HG03064 (cell line): ENCODE measurements around the gene EID3.
"Not testable (repeated sequence)": the region's sequence is repeated elsewhere in the genome, so short reads cannot be mapped to it uniquely, and the experiment has no call there.

Experiments used
- ATAC-seq: cut with Tn5 transposase; IDR thresholded peaks from one replicate; pipeline ENCODE4 v1.9.1; 2021; ENCODE audit warnings: low read depth; ENCODE audit not compliant: unreplicated experiment

EID3 gene

DNA sequence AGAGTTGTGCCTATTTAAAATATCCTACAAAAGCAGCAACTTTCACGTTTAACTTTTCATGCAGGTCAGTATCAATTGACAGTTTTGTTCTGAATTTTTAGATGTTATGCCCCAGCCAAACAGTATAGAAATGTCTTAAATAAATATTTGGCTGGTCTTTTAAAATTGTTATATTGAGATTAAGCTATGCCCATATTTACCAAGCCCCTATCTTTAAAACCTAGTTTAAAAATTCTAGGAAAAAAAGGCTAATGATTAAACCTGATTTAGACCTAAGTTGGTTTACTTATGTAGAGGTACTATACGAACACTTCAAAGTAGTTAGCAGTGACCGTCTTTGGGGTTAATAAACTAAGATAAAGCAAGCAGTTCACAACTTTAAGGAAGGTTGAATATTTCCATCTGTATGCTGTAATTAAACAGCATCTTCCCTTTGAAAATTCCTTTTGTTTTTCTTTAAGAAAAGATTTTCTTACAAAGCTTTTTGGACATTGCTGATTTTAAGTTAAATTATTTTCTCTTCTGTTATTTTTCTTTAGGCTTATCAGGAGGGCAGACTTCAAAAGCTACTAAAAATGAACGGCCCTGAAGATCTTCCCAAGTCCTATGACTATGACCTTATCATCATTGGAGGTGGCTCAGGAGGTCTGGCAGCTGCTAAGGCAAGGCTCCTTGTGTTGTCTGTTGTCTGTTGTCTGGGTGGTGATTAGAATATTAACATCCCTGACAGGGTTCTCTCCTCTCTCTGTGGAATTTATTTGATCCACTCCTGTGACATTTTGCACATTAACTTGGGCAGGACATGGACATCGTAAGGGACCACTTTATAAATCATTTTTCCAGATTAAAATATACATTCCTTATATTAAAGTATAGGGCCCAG is 7.5 kb downstream of the EID3 start:
- no peak for ATAC-seq

DNA sequence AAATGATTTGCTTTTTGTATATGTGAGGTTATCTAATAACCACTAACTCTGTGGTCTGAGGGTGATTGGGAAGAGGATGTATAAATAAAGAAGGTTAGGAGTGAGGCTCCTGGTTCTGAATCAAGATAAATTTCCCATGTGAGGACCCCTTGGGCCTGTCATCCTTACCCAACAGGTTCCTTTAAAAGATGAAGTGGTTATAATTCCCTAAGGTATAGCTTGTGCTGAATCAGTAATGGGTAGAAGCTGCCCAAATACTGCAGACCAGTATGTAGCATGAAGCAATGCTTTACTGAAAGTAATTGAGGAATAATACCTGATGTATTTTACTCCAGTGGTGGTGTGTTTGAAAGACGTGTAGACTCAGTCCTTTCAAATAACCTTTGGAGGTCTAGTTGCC is 8.7 kb downstream of the EID3 start:
- ATAC-seq, result no peak

DNA sequence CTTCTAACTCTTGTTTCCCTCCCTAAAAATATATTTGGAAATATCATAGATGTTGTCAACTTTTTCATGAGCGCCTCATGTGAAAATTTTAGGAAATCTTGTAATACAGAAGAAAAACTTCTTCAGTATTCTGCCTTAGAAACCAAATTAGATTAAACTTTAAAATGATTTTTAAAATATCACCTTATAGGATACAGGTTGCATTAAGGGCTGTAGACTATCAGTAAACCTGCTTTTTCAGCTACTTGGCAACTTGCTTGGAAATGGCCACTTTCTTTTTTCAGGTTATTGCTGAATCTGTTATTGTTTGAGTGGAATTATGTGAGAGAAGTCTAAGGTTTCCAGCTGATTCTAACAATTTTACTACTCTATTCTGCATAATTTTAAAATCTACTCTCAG is 9.1 kb downstream of the EID3 start:
- no peak for ATAC-seq

DNA sequence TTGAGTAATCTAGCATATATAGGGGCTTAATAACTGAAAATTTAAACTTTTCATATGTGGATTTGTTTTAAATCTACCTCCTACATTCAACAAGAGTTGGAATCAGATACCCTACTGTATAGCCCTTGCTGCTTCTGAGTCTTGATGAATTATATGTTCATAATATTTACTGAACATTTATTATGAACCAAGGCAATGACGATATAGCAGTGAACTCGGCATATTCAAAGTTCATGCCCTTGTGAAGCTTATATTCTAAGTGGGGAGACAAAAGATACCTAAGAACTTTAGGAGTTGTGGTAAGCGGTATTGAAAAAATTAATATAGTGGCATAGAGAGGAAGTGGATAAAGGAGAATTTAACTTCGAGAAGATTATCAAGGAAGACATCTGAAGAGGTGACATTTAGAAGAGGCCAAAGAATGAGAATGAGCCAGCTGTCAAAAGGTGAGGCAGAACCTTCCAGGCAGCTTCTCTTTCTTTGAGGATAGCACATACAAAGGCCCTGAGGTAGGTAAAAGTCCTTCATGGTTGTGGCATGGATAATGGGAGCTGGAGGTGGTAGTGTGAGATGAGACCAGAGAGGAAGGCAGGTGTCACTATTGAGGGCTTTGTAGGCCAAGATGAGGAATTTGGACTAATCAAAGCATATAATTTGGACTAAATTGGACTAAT is 10.2 kb downstream of the EID3 start:
- no peak for ATAC-seq

DNA sequence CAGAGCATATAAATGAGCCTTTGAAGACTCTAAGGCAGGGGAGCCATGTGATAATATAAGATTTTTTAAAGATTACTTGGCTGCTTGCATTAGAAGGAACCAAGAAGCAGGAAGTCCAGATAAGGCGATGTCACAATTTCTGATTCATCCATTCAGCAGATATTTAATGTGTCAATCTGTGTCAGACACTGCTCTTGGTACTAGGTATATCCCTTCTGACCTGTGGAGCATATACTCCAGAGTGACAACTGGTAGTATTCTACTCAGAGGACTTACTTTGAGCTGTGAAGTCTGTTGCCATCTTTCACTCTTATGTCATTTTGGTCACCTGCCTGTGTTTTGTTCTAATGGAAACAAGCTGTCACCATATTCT is 10.7 kb downstream of the EID3 start:
- no peak for ATAC-seq

DNA sequence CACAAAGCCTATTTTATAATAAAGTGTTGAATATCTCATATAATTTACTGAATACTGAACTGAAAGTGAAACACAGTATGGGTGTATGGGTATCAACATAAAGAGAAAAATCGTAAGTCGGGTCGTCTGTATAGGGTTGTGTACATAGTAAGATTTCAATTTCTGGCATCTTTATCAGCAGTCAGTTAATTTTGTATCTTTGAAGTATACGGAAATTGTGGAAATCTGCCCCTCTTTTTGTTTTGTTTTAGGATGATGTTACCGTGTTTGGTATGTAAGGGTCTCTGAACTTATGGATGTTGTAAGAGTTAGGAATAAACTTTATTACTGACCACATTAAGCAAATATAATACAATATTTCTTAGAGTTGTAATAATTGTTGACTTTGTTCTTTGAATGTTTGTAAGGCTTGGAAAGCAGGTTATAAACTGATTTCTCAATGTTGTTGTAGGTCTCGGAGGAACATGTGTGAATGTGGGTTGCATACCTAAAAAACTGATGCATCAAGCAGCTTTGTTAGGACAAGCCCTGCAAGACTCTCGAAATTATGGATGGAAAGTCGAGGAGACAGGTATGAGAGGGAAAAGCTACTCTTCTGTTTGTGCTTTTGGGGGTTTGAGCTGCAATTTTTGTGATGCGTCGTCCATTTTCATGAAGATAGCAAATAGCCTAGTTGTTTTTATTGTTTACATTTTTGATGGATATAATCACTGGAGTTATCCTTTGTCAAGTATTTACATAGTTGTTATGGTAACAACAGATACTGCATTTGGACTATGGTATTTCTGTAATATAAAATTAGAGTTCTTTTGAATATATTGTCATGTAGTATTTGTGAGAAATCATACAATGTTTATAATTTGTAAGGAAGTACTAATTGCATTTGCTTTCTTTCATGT is 12.0 kb downstream of the EID3 start:
- no peak for ATAC-seq

DNA sequence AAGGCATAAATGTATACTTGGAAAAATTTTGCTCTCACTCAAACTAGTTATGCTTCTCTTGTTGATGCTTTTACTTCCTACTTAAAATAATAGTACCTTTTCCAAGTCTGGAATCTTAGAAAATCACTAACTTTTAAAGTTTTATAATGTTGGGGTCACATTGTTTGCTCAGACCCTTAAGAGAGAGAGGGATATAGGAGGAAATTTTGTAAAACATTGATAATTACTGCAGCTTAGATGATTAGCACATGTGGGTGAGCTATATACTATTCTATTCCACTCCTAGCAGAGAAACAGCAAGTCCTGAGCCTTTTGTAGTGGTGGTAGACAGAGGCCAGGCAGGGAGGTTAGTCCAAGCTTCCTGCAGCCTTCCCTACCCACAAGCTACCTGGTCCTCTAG is 13.4 kb downstream of the EID3 start:
- no peak for ATAC-seq

DNA sequence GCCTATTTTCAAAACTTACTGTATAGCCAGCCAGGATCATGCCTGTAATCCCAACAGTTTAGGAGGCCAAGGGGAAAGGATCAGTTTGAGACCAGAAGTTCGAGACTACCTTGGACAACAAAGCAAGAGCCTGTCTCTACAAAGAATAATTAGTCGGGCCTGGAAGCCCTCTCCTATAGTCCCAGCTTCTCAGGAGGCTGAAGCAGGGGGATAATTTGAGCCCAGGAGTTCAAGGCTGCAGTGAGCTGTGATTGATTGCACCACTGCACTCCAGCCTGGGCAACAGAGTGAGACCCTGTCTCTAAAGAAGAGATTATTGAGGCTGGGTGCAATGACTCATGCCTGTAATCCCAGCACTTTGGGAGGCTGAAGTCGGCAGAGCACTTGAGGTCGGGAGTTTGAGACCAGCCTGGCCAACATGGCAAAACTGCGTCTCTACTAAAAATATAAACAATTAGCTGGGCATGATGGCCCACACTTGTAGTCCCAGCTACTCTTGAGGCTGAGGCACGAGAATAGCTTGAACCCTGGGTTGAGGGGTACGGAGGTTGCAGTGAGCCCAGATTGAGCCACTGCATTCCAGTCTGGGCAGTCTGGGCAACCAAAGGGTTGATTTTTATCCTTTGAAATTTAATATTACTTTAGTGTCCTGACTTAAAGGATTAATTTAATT is 14.1 kb downstream of the EID3 start:
- no peak for ATAC-seq

DNA sequence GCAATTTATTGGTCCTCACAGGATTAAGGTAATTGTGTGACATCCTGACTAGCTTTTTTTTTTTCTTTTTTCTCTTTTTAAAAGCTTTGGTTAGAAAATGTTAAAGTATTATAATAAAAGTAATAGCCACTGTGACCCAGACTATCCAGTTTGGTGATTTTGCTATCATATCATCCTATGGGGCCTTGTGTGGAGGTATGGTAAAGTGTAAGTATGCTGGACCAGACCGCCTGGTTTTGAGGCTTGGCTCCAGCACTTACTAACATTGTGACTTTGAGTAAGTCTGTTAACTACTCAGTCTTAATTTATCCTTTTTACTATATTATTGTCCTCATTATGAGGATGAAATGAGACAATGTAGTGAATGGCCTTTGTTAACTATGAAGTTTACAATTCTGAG is 15.5 kb downstream of the EID3 start:
- ATAC-seq, result no peak

DNA sequence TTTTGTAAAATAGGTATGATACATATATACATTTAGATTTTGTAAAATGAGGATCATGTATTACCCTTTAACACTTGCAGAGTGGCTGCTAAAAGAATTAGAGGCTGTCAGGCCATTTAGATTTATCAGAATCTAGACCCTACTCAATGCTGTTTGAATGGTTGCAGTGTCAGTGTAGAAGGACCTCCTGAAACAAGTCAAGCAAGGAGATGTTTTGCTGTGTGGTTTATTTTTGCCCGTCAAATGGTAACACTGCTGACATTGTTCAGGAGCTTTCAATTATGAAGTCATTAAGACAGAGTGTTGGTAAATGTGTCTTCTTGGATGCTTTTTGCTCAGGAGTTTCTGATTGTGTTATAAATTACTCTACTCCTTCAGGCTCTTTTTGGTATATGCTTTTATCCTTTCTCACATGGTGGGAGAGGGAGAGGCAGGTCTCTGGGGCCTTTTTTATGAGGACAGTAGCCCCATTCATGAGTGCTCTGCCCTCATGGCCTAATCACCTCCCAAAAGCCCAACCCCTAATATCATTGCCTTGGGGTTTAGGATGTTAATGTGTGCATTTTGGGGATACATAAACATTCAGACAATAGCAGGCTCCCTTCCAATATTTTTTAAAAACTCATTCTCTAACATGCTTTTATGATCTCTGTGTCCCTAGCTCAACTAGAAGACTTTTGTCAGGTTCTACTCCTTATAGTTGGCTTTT is 16.5 kb downstream of the EID3 start:
- ATAC-seq, result no peak

DNA sequence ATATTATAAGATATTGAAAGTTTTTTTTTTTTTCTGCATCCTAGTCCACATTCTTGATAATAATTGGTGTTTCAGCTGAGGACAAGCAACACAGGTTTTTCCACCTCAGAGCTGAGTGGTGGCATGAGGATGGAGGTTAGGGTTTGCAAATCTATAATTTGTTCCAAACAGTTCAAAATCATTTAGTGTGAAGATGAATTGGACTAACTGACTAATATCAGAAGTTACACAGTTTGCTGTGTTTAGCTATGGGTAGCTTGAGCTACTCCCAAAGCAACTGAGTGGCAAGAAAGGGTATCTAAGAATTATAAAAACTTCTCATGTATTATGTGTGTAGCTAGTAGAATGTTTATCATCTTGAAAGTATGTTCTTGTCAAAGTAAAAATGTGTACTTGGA is 17.1 kb downstream of the EID3 start:
- ATAC-seq, result no peak

DNA sequence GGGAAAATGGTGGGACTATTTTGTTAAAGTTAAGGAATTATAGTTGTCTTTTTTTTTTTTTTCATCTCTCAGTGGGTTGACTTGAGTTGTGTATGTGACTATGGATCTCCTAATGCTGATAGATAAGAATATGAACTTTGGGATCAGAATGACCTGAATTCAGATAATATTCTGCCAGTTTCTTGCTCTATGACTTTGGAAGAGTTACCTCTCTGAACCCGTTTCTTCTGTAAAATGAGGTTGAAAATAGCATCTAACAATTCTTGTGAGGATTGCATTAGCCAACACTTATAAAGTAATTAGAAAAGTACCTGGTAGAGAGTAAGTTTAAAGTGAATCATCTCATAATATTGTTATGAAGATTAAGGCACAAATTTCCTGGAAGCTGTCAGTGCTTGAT is 18.4 kb downstream of the EID3 start:
- no peak for ATAC-seq

DNA sequence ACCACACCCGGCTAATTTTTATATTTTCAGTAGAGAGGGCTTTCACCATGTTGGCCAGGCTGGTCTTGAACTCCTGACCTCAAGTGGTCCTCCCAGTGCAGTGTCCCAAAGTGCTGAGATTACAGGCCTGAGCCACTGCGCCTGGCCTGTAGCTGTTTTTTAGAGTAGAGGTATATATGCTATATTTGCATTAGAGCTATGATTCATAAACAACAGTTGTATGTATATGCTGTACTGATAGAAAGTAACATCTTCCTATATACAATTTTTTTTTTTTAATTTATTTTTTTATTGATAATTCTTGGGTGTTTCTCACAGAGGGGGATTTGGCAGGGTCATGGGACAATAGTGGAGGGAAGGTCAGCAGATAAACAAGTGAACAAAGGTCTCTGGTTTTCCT is 19.0 kb downstream of the EID3 start:
- not testable (repeated sequence) for ATAC-seq

DNA sequence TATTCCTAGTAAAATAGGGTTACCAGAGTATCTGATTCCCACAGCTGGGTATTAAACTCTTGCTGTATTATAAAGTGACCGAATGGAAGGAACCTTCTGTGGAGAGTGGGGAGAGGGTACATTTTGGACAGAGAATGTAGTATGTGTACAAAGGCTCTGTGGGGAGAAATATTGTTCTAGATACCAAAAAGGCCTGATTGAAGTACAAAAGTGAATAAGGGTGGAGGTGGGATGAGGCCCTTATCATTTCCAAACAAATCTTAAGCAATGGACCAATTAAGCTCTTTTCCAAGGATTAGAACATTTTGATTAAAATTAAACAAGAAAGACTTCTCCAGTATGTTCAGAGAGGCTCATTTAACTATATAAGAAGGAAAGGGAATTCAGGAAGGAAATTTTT is 20.4 kb downstream of the EID3 start:
- no peak for ATAC-seq

DNA sequence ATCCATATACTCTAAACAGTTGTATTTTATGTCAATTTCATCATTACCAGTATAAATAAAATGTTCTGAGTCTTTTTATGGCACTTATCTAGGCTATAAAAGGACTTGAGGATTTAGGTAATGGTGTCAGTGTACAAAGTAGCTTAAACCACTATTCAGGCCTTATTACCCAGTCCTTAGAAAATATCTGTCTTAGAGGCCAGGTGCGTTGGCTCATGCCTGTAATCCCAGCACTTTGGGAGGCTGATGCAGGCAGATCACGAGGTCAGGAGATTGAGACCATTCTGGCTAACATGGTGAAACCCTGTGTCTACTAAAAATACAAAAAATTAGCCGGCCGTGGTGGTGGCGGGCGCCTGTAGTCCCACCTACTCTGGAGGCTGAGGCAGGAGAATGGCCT is 24.7 kb downstream of the EID3 start:
- ATAC-seq, result not testable (repeated sequence)

DNA sequence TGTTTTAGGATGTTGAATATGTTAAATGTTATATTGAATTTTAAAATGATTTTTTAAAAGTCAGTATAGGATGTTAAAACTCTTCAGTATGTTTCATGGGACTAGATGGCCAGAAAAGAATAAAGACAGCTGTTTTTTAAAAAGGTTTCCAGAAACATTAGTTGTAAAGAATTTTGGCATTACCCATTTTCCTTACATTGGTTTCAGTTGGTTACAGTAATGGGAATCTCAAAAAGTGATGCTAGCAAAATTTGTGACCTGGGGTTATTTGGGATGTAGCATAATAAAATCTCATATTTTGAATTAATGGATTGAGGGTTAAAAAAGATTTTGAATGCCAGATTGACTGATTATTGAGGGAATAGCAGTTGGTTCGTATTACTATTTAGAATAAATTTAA is 25.3 kb downstream of the EID3 start:
- ATAC-seq, result no peak

DNA sequence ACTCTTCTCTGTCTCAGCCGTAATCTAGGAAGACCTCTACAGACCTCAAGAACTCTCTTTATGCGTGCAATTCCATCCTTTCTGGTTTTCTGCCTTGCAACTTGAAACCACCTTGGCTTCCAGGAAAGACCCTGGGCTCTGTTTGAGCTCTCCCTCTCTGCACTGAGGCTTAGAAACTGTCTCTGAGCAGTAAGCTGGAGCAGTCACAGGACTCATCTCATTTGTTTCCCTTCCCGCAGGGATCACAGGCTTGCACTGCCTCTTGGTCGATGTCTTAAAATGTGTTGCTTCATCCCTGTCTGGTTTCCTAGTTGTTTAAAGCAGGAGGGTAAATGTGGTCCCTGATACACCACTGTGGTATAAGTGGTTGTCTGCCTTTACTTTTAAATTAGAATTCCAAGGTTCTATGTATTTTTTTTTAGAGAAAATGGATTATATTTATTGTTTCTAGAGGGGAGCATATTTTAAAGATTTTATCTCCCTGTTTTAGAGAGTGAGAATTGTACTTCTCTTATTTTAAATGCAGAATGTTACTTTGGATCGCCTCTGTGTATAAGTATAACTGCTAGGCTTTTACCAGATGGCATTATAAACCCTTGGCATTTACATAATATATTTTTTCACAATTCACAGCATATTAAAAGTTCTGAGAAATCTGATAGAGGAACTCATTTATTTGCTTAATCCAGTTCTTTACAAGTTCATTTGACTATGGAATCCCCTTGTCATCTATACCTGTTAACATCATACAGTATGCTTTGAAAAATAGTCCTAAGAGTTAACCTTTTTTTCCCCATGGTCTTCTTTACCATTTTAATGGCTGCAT is 26.4 kb downstream of the EID3 start:
- ATAC-seq, result no peak

DNA sequence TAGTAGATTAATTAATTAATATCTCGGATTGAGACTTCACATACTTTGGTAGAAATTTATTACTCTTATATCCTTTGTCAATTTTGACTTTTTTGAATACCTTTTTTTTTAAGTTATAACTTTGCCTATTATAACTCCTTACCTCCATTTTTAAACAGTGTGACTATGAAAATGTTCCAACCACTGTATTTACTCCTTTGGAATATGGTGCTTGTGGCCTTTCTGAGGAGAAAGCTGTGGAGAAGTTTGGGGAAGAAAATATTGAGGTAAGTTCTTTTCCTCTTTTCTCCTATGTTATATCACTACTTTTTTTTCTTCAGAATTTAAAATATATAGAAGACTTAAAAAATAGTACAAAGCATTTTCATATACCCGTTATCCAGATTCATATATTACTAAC is 27.8 kb downstream of the EID3 start:
- no peak for ATAC-seq

DNA sequence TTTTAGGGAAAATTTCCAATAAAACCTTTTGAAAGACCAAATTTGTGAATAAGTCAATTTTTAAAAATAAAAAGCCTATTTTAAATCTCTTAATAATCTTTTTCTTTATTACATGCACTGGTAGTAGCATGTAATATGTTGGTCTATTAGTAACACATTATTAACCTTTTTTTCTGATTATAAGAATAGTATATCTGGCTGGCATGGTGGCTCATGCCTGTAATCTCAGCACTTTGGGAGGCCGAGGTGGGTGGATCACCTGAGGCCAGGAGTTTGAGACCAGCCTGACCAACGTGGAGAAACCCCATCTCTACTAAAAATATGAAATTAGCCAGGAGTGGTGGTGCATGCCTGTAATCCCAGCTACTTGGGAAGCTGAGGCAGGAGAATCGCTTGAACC is 28.7 kb downstream of the EID3 start:
- not testable (repeated sequence) for ATAC-seq
